HS-27A (cell line): Measurements from ENCODE around the gene PARN.
"Not testable (repeated sequence)": the region's sequence is repeated elsewhere in the genome, so short reads cannot be mapped to it uniquely, and the experiment has no call there.

Source experiments
- DNase-seq: peaks from one replicate; pipeline ENCODE4 v3.0.0-alpha.2; 2012; ENCODE audit warnings: low read depth, missing footprints

The PARN gene

DNA sequence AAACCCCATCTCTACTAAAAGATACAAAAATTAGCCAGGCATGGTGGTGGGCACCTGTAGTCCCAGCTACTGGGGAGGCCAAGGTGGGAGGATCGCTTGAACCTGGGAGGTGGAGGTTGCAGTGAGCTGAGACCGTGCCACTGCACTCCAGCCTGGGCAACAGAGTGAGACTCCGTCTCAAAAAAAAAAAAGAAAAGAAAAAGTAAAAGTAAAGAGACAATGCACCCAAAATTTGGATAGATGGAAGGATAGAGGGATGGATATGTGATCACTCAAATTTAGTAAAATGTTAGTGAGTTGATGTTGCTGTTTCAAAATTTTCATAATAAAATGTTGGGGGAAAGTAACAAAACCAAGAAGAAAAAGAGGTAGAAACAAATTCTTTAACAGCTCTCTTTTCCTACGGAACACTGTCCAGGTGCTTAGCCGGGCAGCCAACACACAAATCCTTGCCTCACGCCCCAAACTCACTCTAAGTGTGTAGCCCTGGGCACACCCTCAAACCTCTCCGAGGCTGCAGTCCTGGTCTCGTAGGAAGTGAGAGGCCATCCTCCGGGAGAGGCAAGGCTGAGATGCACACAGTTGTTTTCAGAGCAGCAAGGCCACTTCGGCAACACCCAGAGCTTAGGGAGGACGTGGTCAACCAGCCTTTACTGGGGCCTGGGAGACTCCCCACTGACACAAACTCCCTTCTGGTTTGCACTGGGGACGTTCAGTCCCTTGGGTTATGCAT, 228.9 kb downstream of the PARN start:
- not testable (repeated sequence) for DNase-seq

DNA sequence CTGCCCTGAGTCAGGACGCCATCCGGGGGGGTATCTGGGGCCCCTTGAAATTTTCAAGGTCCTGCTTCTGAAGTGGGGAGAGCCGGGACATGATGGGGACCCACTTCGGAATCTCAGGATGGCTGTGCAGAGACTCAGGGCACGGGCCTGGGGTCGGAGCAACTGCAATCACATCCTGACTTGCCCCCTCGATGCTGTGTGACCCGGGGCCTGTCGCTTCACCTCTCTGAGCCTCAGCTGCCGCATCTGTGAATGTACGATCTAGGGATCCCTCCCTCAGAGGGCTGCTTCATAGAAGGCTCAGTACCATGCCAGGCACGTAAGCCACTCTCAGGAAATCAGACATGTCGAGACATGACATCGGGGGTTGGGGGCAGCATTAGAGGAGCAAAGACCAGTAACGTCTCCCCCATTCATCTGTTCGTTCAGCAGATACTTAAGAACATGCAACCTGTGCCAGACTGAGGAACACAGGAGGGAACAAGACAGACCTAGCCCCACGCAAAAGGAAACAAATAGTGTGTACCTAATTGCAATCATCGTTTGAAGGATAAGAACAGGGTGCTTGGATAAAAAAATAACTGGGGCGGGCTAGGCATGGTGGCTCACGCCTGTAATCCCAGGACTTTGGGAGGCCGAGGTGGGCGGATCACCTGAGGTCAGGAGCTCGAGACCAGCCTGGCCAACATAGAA, 229.6 kb downstream of the PARN start:
- no peak for DNase-seq

GRCh38 chr16:14399378-14400284, 230.4 kb downstream of the PARN start:
- no peak for DNase-seq

DNA sequence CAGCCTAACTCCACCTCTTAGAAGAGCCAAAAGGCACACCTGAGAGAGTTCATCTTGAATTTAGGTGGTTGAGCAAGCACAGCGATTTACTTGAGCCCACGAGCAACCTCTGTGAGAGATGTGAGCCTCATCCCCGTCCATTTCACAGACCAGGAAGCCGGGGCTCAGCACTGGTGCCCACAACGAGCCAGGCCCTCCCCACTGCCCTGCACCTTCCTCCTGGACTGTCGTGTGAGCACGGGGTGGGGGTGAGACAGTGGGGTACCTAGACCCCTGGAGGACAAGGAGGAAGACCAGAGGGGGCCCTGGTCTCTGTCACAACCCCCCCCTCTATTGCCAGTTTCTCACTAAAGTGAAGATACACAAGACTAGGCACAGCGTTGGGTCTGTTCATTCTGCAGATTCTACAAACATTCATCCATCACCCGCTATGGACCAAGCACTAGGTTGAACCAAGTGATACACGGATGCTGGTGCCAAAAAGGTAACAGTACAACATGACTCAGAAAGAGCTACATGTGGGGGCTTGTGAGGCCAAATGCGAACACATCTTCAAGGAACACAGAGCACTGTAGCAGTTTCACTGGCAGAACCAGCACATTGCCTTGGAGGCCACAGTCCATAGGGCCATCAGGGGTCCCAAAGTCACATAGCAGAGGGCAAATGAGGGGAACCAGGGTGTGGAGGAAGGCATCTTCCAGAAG, 231.9 kb downstream of the PARN start:
- DNase-seq, result no peak

- DNase-seq, result not testable (repeated sequence)
These were observed 234.3 kb downstream of the PARN start for GRCh38 chr16:14395710-14396304.

GRCh38 chr16:14394834-14395233, 235.2 kb downstream of the PARN start:
- no peak for DNase-seq

DNA sequence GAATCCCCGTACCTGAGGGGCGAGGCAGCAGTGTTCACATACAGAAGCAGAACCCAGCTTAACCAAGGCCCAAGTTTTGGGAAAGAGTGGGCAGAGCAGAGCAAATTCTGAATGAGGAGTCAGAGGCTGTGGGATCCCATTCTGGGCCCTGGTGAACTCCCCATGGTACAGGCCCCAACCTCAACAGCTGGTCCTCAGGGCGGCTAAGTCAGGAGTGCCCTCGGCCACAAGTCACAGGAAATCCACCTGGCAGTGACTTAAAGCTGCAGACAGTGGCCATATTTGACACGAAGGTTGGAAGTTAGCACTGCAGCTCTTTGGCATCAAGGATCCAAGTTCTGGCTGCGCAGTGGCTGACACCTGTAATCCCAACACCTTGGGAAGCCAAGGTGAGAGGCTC, 237.1 kb downstream of the PARN start:
- DNase-seq, result no peak

DNA sequence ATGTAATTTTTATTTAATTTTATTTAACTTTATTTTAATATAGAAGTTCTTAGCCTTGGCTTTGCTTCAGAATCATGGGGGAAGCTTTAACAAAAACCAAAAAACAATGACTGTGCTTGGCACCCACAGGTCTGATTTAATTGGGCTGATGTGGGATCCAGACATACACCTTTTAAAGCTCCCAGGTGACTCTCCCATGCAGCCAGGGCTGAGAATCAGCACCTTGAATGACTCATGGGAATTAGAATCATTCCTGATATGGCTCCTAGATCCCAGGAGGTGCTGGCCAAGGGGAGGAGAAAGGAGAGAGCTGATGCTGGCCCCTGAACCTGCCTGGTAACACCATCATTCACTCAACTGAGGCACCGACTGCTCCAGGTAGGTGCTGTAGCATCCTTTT, 240.7 kb downstream of the PARN start:
- no peak for DNase-seq

DNA sequence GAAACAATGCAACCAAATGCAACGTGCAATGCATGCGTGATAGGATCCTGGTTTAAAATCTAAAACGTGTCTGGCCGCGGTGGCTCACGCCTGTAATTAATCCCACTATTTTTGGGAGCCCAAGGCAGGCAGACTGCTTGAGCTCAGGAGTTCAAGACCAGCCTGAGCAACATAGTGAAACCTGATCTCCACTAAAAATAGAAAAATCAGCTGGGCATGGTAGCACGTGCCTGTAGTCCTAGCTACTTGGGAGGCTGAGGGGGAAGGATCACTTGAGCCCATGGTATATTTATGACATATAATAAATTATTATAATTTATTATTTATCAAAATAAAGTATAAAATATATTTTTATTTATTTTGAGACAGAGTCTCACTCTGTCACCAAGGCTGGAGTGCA, 241.8 kb downstream of the PARN start:
- no peak for DNase-seq

GRCh38 chr16:14386115-14386514, 243.9 kb downstream of the PARN start:
- no peak for DNase-seq
